ENCODE results near the gene NTSR1. TPM values are rescaled to one million over a fixed set of nuclear protein-coding genes. Genes with fewer than 3 reads are reported as not detected.

NTSR1 gene
- total and polyA plus RNA-seq, 4 donors = 0.02 to 3.7 (median 0.76) TPM

DNA sequence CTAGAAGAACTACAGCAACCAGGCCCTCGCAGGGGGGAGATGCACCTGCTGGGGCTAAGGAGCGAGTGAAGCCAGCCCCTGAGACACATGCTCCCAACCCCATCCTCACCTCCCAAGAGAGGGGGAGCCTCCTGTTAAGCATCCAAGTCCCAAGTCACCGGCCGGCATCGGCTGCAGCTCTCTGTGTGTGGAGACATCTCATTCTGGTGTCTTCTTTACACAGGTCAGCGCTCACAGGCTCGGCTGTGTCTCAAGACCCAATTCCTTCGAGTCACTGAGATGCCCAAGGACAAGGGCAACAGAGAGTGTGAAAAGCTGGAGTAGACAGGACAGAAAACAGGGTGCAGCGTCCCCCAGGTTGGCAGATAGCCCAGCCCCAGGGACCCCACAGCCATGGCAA, 66.6 kb downstream of the NTSR1 start:
- Histone ChIP-seq H3K4me3 (no peak overlapping the region), H3K36me3 (ENCODE audit: control insufficient read depth in 4 of 4, insufficient read depth in 4 of 4, low read length in 4 of 4) (no peaks in the 10 kb centered on the region), H3K9me3 (ENCODE audit: control insufficient read depth in 4 of 4, insufficient read depth in 3 of 4, low read length in 3 of 4) (no peaks in the 10 kb centered on the region), H3K27ac (ENCODE audit: low read depth in 1 of 2, low read length in 1 of 2) (no peak overlapping the region), H3K9ac (ENCODE audit: insufficient read depth in 1 of 2, low read length in 2 of 2) (no peak overlapping the region), H3K27me3 (ENCODE audit: control insufficient read depth in 3 of 3, insufficient read depth in 3 of 3, low read length in 2 of 3) (no peaks in the 10 kb centered on the region), H3K4me1 (ENCODE audit: control insufficient read depth in 5 of 5, insufficient read depth in 5 of 5, low read length in 5 of 5) (peaks cover 0 to 9% (median 3%) of the 10 kb centered on the region in 5 donors)
- TF ChIP-seq, protein P1, sequence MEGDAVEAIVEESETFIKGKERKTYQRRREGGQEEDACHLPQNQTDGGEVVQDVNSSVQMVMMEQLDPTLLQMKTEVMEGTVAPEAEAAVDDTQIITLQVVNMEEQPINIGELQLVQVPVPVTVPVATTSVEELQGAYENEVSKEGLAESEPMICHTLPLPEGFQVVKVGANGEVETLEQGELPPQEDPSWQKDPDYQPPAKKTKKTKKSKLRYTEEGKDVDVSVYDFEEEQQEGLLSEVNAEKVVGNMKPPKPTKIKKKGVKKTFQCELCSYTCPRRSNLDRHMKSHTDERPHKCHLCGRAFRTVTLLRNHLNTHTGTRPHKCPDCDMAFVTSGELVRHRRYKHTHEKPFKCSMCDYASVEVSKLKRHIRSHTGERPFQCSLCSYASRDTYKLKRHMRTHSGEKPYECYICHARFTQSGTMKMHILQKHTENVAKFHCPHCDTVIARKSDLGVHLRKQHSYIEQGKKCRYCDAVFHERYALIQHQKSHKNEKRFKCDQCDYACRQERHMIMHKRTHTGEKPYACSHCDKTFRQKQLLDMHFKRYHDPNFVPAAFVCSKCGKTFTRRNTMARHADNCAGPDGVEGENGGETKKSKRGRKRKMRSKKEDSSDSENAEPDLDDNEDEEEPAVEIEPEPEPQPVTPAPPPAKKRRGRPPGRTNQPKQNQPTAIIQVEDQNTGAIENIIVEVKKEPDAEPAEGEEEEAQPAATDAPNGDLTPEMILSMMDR (IDR thresholded peaks at IDR 0.05; ENCODE audit: control extremely low read depth, extremely low read depth) = no peak
- DNase-seq = no peak
- 90 to 91% methylated on average over 9 of the region's 9 CpGs for WGBS, 2 donors
- ATAC-seq (ENCODE audit: insufficient read depth, low FRiP score) = no peak

DNA sequence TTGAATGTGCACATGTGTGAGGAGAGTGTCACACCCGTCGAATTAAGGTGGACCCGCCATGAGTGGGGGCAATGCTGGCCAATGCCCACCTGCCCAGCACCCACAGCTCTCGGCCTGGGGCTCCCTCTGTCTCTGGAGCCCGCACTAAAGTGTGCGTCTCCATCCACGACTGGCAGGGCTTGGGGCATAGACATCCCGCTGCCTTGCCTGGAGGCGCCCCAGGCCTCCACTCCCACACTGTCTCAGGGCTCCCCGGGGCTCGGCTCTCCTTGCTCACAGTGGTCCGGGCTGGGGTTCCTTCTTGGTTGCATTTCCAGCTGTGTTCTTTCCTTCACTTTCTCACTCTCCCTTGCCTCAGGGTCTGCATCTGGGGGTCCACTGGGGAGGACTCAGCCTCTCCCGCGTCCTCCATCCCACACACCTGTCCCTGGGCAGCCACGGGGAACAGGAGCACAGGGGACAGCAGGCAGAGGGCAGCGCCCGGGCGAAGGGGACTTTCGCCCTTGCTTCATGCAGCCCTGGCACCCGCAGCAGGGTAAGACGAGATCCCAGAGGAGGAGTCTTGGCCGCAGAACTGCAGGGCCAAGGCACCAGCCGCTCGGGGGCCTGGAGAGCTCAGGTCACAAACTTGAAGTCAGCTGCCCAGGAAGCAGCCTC, 67.5 kb downstream of the NTSR1 start:
- no peak overlapping the region for H3K4me3 ChIP-seq

DNA sequence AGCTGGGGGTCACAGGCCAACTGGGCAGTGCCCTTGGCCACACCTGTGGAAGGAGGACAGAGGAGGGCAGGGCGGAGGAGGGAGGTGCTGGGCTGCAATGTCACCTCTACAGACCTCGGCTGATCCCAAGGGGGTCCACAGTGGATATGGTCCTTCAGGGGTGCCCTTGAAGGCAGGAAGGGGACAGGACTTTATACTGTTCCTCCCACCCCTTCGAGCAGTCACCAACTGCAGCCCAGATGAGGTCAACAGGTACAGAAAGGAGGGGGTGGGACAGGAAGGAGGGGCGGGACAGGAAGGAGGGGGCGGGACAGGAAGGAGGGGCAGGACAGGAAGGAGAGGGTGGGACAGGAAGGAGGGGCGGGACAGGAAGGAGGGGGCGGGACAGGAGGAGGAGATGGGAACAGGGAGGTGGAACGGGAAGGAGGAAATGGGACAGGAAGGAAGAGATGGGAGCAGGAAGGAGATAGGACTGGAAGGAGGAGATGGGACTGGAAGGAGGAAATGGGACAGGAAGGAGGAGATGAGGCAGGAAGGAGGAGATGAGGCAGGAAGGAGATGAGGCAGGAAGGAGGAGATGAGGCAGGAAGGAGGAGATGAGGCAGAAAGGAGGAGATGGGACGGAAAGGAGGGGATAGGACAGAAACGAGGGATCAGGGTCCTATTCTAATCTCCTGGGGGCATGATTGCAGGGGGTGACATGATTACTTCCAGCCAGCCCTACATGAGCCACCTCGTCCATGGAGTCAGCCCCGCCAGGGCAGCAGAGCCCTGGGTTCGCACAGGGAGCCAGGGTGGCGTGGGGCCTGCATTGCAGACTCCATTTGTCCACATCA, 68.3 kb downstream of the NTSR1 start:
- Histone ChIP-seq H3K4me3 (no peak overlapping the region), H3K9ac (ENCODE audit: insufficient read depth in 1 of 2, low read length in 2 of 2) (no peak overlapping the region), H3K36me3 (ENCODE audit: control insufficient read depth in 4 of 4, insufficient read depth in 4 of 4, low read length in 4 of 4) (no peaks in the 10 kb centered on the region), H3K27me3 (ENCODE audit: control insufficient read depth in 3 of 3, insufficient read depth in 3 of 3, low read length in 2 of 3) (no peaks in the 10 kb centered on the region), H3K4me1 (ENCODE audit: control insufficient read depth in 5 of 5, insufficient read depth in 5 of 5, low read length in 5 of 5) (peaks cover 0 to 9% (median 3%) of the 10 kb centered on the region in 5 donors), H3K27ac (ENCODE audit: low read depth in 1 of 2, low read length in 1 of 2) (peak overlapping the region in 1 of 2 donors; percentile 70), H3K9me3 (ENCODE audit: control insufficient read depth in 4 of 4, insufficient read depth in 3 of 4, low read length in 3 of 4) (no peaks in the 10 kb centered on the region)
- WGBS, 2 donors = 49 to 60% methylated on average over 13 to 14 of the region's 14 CpGs
- TF ChIP-seq, protein P1 (IDR thresholded peaks at IDR 0.05; ENCODE audit: control extremely low read depth, extremely low read depth) = no peak
- ATAC-seq (ENCODE audit: insufficient read depth, low FRiP score) = no peak
- DNase-seq = no peak

More for the DNA sequence above, 67.5 kb downstream of the NTSR1 start:
- DNase-seq (no peak), ATAC-seq (ENCODE audit: insufficient read depth, low FRiP score) (no peak)
- Histone ChIP-seq H3K4me1 (ENCODE audit: control insufficient read depth in 5 of 5, insufficient read depth in 5 of 5, low read length in 5 of 5) (peaks cover 0 to 9% (median 3%) of the 10 kb centered on the region in 5 donors), H3K36me3 (ENCODE audit: control insufficient read depth in 4 of 4, insufficient read depth in 4 of 4, low read length in 4 of 4) (no peaks in the 10 kb centered on the region), H3K9ac (ENCODE audit: insufficient read depth in 1 of 2, low read length in 2 of 2) (no peak overlapping the region), H3K9me3 (ENCODE audit: control insufficient read depth in 4 of 4, insufficient read depth in 3 of 4, low read length in 3 of 4) (no peaks in the 10 kb centered on the region), H3K27me3 (ENCODE audit: control insufficient read depth in 3 of 3, insufficient read depth in 3 of 3, low read length in 2 of 3) (no peaks in the 10 kb centered on the region), H3K27ac (ENCODE audit: low read depth in 1 of 2, low read length in 1 of 2) (peak overlapping the region in 1 of 2 donors; percentile 70)
- 90 to 92% methylated on average over 24 of the region's 24 CpGs for WGBS, 2 donors
- TF ChIP-seq, protein P1 (IDR thresholded peaks at IDR 0.05; ENCODE audit: control extremely low read depth, extremely low read depth) = no peak
